T-helper 9 cell (primary cell): ENCODE data around the gene IPP.
A peak's percentile ranks its signal among the peaks of the same experiment; 100 is the strongest.
"Not testable (repeated sequence)": the region's sequence is repeated elsewhere in the genome, so short reads cannot be mapped to it uniquely, and the experiment has no call there.

Experiments used
- DNase-seq: peaks from one replicate; pipeline ENCODE4 v3.0.0-alpha.2; 2020

Gene IPP

DNA sequence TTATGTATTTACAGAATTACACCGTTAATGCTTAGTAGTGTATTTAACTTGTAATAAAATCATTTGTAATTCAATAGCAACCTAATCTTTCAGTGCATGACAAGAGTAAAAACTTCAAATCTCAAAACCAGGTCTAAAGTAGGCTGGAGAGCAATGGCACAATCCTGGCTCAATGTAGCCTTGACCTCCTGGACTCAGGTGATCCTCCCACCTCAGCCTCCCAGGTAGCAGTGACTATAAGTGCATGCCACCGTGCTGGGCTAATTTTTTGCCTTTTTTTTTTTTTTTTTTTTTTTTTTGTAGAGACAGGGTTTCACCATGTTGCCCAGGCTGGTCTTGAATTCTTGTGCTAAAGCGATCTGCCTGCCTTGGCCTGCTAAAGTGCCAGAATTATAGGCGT, 11.3 kb downstream of the IPP start:
- no peak for DNase-seq

- DNase-seq: no peak
These were observed 19.6 kb downstream of the IPP start for GRCh38 chr1:45730780-45731319.

DNA sequence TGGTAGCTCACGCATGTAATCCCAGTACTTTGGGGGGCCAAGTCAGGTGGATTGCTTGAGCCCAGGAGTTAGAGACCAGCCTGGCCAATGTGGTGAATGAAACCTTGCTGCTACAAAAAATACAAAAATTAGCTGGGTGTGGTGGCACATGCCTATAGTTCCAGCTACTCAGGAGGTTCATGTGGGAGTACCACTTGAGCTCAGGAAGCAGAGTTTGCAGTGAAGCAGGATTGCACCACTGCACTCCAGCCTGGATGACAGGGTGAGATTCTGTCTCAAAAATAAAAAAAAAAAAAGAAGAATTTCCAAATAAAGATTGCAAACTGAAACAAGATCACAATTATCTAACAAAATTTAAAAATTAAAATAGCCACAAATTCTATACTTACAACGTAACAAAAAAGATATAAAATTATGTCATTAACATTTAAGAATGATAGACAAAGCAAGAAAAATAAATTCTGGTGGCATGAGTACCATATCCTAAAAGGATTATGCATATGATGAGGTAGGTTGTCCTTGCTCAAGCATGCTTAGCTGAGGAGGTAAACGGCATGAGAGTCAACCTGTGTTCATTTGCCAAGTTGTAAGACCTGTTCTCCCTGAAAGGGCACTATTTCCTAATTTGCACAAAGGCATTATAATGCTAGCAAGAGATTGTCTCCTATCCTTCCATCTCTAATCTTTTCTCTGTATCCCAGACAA, 20.2 kb downstream of the IPP start:
- DNase-seq: no peak

DNA sequence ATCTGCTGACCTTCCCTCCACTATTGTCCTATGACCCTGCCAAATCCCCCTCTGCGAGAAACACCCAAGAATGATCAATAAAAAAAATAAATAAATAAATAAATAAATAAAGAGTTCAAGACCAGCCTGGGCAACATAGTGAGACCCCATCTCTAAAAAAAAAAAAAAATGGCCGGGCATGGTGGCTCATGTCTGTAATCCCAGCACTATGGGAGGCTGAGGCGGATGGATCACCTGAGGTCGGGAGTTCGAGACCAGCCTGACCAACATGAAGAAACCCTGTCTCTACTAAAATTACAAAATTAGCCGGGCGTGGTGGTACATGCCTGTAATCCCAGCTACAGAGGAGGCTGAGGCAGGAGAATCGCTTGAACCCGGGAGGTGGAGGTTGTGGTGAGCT, 24.4 kb downstream of the IPP start:
- DNase-seq: not testable (repeated sequence)

DNA sequence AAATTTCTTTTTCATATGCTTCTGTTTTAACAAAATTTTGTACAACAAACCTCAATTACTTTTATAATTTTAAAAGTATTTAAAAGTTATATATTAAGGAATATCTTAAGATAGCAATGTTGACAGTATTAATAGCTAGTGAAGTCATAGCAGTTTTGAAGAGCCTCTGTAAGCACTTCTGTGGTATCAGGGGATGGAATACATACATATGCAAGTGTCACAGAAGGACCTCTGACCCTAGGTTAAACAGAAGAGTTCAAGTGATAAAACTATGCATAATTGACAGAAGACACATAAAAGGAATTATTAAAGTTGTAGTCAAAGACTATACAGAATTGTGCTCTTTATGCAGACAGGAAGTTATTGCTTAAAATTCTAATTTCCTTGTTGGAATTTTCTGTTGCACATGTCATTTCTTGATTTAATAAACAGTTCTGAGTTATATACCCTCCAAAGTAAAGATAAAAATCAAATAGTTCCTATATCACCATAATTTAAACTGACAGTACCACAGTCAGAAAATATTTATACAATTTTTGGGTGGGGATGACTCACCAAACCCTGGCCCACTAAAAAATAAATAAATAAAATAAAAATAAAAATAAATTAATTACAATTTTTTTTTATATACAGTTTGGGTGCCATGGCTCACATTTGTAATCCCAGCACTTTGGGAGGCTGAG, 27.1 kb downstream of the IPP start:
- no peak for DNase-seq

GRCh38 chr1:45722809-45723208, 27.6 kb downstream of the IPP start:
- no peak for DNase-seq

DNA sequence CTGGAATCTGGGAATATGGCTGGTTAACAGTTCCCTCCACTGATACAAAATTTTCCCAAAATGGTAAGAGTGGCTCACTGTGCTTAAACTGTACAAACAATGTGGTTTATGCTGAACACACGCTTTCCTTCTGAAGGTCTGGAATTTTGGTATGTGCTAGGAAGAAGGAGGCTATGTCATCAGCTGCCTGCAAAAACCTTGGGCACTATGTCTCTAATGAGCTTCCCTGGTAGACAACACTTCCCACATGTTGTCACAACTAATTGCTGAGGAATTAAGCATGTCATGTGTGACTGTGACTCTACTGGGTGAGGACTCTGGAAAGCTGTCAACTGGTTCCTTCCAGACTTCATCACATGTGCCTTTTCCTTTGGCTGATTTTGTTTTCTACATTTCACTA, 29.2 kb downstream of the IPP start:
- DNase-seq: no peak

DNA sequence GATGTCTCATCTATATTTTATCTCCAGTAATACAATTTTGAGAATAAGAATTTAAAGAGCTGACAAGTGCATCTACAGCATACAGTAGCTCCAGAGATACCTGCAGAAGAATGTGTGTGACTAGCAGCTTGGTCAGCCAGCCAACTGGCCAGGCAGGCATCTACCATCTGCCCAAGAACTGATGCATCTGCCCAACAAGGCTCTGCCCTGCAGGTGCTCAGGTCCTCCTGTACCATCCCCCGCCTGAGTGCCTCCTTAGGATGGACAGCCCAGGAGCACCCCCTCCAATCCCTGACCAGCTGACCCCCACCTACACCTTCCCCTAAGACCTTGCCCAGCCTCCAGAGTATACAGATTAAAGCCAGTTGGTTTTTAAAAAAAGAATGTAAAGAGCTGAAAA, 32.2 kb downstream of the IPP start:
- no peak for DNase-seq

GRCh38 chr1:45717386-45717785, 33.1 kb downstream of the IPP start:
- not testable (repeated sequence) for DNase-seq

GRCh38 chr1:45716700-45717099, 33.8 kb downstream of the IPP start:
- no peak for DNase-seq

DNA sequence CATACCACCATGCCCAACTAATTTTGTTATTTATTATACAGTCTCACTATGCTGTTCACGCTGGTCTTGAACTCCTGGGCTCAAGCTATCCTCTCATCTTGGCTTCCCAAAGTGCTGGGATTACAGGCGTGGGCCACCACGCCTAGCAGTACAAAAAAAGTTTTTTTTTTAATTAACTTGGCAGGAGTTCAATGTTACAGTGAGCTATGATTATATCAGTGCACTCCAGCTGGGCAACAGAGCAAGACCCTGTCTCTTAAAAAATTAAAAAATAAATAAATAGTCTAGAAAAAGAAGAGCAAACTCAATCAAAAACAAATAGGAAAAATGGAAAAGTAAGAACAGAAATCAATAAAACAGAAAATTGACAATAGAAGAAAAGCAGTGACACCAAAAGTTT, 36.7 kb downstream of the IPP start:
- no peak for DNase-seq

GRCh38 chr1:45704637-45705036, 45.8 kb downstream of the IPP start:
- DNase-seq: no peak

DNA sequence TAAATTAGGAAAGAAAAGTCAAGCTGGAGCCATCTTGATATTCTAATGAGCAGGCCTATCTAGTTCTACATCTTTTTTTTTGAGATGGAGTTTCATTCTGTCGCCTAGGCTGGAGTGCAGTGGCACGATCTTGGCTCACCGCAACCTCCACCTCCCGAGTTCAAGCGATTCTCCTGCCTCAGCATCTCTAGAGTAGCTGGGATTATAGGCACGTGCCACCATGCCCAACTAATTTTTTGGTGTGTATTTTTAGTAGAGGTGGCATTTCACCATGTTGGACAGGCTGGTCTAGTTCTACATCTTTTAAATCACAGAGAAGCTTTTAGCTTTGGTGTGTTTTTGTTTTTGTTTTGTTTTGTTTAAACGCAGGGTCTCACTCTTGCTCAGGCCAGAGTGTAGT, 55.6 kb downstream of the IPP start:
- DNase-seq: no peak

GRCh38 chr1:45693811-45694210, 56.6 kb downstream of the IPP start:
- not testable (repeated sequence) for DNase-seq

DNA sequence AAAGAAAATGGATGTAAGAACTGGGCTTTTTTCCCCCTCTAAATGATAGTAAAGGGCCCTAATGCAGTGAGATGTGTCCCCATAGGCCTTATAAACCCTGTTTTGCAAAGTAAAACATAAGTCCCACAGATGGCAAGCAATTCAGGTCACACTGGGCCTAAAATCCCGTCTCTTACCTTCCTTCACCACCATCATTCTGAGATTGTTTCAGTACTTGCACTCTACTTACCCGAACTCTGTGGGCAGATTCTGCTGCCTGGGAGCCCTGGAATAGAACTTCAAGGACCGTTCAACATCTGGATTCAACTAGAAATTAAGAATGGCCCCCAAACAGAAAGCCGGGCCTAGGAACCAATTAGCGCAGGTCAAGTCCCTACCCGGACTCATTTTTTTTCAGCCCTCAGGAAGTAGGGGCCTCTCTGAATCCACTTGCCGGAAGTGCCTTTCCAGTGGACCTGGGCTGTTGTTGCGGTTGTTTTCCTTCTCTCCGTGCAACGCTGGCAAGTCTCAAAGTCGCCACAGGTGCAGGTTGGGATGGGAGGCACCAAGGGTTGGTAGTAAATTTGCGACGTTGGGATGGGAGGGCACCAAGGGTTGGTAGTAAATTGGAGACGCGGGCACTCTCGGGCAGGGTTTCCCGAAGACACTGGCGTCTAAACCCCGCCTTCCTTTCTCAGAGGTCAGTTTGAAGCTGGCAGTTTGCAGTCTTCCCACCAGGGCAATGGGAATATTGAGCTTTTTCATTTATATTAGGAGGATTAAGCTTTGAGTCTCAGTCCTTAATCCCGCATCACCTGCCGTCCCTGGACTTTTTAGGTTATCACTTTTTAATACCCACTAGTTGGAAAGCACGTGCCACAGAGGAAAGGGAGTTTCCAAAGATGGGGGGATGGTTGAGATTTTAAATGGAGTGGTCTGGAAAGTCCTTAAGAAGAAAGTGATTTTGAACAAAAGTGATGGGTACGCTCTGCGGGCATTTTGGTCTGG, 62.4 kb downstream of the IPP start, which contains the start of gene TMEM69:
TMEM69 (plus strand) TSS at position 428 of the 987 bp plus-strand sequence. CDS start 2,888 bp downstream, outside the sequence.
- DNase-seq: peak; percentile 60

- peak; percentile 90 for DNase-seq
These were observed 63.3 kb downstream of the IPP start for GRCh38 chr1:45687014-45687753.

GRCh38 chr1:45686288-45687013, 64.0 kb downstream of the IPP start, which contains the start of gene GPBP1L1:
TSS of gene GPBP1L1 (minus strand) at chr1:45686533. CDS start at chr1:45659087, 27,446 bp downstream.
- peak; percentile 97 for DNase-seq

GRCh38 chr1:45686015-45686287, 64.5 kb downstream of the IPP start:
- peak; percentile 54 for DNase-seq

- no peak for DNase-seq
These were observed 65.0 kb downstream of the IPP start for GRCh38 chr1:45685308-45686014.

DNA sequence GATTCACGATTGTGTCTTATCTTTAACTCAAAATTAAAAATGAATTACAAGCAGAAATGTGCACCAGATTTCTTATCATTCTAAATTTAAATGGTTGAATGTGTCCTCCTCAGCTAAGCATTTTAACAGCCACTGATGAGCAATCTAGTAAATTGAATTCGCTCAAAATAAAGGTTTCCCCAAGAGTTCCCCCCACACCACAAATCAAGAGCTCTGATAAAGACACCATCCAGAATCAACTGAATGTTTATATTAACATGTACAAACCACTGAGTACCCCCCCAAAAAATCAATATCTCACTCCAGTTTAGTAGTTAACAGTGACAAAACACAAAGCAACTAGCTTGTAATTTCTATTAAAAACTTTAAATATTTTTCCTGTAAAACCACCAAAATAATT, 66.1 kb downstream of the IPP start:
- DNase-seq: no peak

GRCh38 chr1:45682942-45683341, 67.5 kb downstream of the IPP start:
- DNase-seq: no peak
